Gastroesophageal sphincter (tissue), 3 donors: ENCODE measurements around the gene DOLK.

Experiments
- POLR2A ChIP-seq, 2 donors: fragments of 450-650 bp; IDR thresholded peaks; one replicate each; pipeline ENCODE4 v1.6.1; 2017; ENCODE audit warnings: antibody characterized with exemption in 2 of 2, mild to moderate bottlenecking in 2 of 2, moderate library complexity in 1 of 2
- TF ChIP-seq, protein P1 (sequence below), 4 experiments: fragments of 200-600 bp in 2 of 4; fragments of 450-650 bp in 2 of 4; sonication (generic) in 1 of 4; IDR thresholded peaks; one replicate each; pipeline ENCODE4 v1.5.1; 2017 to 2019; ENCODE audit warnings: antibody characterized with exemption in 4 of 4, mild to moderate bottlenecking in 2 of 4, moderate library complexity in 2 of 4

DNA sequence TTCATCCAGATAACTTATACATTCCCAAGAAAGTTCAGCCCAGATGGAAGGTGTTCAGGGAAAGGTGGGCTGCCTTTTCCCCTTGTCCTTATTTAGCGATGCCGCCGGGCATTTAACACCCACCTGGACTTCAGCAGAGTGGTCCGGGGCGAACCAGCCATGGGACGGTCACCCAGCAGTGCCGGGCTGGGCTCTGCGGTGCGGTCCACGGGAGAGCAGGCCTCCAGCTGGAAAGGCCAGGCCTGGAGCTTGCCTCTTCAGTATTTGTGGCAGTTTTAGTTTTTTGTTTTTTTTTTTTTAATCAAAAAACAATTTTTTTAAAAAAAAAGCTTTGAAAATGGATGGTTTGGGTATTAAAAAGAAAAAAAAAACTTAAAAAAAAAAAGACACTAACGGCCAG, 30.7 kb downstream of the DOLK start:
- TF ChIP-seq, protein P1, sequence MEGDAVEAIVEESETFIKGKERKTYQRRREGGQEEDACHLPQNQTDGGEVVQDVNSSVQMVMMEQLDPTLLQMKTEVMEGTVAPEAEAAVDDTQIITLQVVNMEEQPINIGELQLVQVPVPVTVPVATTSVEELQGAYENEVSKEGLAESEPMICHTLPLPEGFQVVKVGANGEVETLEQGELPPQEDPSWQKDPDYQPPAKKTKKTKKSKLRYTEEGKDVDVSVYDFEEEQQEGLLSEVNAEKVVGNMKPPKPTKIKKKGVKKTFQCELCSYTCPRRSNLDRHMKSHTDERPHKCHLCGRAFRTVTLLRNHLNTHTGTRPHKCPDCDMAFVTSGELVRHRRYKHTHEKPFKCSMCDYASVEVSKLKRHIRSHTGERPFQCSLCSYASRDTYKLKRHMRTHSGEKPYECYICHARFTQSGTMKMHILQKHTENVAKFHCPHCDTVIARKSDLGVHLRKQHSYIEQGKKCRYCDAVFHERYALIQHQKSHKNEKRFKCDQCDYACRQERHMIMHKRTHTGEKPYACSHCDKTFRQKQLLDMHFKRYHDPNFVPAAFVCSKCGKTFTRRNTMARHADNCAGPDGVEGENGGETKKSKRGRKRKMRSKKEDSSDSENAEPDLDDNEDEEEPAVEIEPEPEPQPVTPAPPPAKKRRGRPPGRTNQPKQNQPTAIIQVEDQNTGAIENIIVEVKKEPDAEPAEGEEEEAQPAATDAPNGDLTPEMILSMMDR (IDR thresholded peaks at IDR 0.05): no peak
- TF ChIP-seq POLR2A (IDR thresholded peaks at IDR 0.05): no peak
